Upper lobe of right lung (tissue), 1 donor: ENCODE measurements around the gene PHPT1. TPM values are rescaled to one million over a fixed set of nuclear protein-coding genes. Genes with fewer than 3 reads are reported as not detected.
"Not testable (repeated sequence)": the region's sequence is repeated elsewhere in the genome, so short reads cannot be mapped to it uniquely, and the experiment has no call there.

Experiments used
- ATAC-seq: fragments of 200-7000 bp; cut with Tn5 transposase; one replicate; pipeline ENCODE4 v1.9.1; 2020; ENCODE audit warnings: mild to moderate bottlenecking, moderate library complexity
- DNase-seq: peaks from one replicate; pipeline ENCODE4 v3.0.0-alpha.2; 2020
- H3K27ac ChIP-seq: fragments of 200-600 bp; one replicate; pipeline ENCODE4 v1.8.0; 2022
- H3K27me3 ChIP-seq: fragments of 200-600 bp; one replicate; pipeline ENCODE4 v1.8.0; 2022; ENCODE audit warnings: mild to moderate bottlenecking
- H3K36me3 ChIP-seq: fragments of 200-600 bp; one replicate; pipeline ENCODE4 v1.8.0; 2022
- H3K4me1 ChIP-seq: fragments of 200-600 bp; one replicate; pipeline ENCODE4 v1.8.0; 2022
- H3K4me3 ChIP-seq: fragments of 200-600 bp; one replicate; pipeline ENCODE4 v1.8.0; 2022; ENCODE audit warnings: mild to moderate bottlenecking
- H3K9me3 ChIP-seq: fragments of 200-600 bp; one replicate; pipeline ENCODE4 v1.8.0; 2022
- intact Hi-C: fragments of 100-400 bp; cut with DNase I; formaldehyde crosslinking; loops from one replicate; pipeline ENCODE4 v1.11.0; 2022
- total RNA-seq: library from RNA; stranded (reverse); fragmentation: NEBNext Ultra II Directional; extraction: Animal tissue kit (Norgen Biotek cat#: 25700); gene quantifications from one replicate; pipeline ENCODE4 v1.2.1, GENCODE V29; 2021
- TF ChIP-seq, protein P1 (sequence below): fragments of 200-600 bp; IDR thresholded peaks from one replicate; pipeline ENCODE4 v1.8.0; 2022; ENCODE audit warnings: antibody characterized with exemption
- donor health status: DM: no; HTN: yes; CAD: no; lungs with severe emphysema.

The PHPT1 gene
- total RNA-seq, 1 donor from 2014 or later, result 82.1 TPM

GRCh38 chr9:136876476-136876875 is 27.3 kb downstream of the PHPT1 start:
- no peak for ATAC-seq
- TF ChIP-seq, protein P1, sequence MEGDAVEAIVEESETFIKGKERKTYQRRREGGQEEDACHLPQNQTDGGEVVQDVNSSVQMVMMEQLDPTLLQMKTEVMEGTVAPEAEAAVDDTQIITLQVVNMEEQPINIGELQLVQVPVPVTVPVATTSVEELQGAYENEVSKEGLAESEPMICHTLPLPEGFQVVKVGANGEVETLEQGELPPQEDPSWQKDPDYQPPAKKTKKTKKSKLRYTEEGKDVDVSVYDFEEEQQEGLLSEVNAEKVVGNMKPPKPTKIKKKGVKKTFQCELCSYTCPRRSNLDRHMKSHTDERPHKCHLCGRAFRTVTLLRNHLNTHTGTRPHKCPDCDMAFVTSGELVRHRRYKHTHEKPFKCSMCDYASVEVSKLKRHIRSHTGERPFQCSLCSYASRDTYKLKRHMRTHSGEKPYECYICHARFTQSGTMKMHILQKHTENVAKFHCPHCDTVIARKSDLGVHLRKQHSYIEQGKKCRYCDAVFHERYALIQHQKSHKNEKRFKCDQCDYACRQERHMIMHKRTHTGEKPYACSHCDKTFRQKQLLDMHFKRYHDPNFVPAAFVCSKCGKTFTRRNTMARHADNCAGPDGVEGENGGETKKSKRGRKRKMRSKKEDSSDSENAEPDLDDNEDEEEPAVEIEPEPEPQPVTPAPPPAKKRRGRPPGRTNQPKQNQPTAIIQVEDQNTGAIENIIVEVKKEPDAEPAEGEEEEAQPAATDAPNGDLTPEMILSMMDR, result no peak
- intact Hi-C loops, result no loop called here
- Histone ChIP-seq H3K27me3 (no peaks in the 10 kb centered on the region), H3K4me1 (peaks cover 3% of the 10 kb centered on the region), H3K27ac (no peak overlapping the region), H3K4me3 (no peak overlapping the region), H3K36me3 (no peaks in the 10 kb centered on the region), H3K9me3 (no peaks in the 10 kb centered on the region)
- no peak for DNase-seq

DNA sequence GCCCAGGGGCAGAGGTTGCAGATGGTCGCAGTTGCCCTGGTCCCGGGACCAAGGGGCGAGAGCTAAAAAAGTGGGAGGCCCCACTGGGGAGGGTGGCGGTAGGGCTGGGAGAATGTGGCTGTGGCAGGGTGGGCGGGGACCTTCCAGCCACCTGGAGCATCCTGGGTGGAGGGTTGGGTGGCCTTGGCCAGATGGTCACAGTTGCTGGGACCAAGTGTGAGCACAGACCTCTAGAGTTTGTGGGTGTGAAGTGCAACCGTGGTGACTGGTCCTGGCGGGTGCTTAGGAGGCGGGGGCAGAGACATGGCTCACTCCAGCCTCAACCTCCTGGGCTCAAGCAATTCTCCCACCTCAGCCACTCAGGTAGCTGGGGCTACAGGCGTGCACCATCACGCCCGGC is 31.4 kb downstream of the PHPT1 start:
- Histone ChIP-seq H3K4me1 (peaks cover 23% of the 10 kb centered on the region), H3K9me3 (no peaks in the 10 kb centered on the region), H3K27ac (no peak overlapping the region), H3K27me3 (no peaks in the 10 kb centered on the region), H3K36me3 (no peaks in the 10 kb centered on the region), H3K4me3 (no peak overlapping the region)
- DNase-seq (no peak), ATAC-seq (no peak)
- TF ChIP-seq, protein P1, result no peak
- intact Hi-C loops, result no loop called here

- no peaks in the 10 kb centered on the region for H3K36me3 ChIP-seq
- TF ChIP-seq, protein P1, result no peak
- intact Hi-C loops, result no loop called here
- no peak for DNase-seq
- H3K27me3 ChIP-seq, result no peaks in the 10 kb centered on the region
- peak overlapping the region; percentile 43 for H3K27ac ChIP-seq
- H3K4me1 ChIP-seq, result peaks cover 24% of the 10 kb centered on the region
- no peaks in the 10 kb centered on the region for H3K9me3 ChIP-seq
- H3K4me3 ChIP-seq, result no peak overlapping the region
- peak; percentile 4 for ATAC-seq
Observed at GRCh38 chr9:136881691-136882108, 32.5 kb downstream of the PHPT1 start.

- H3K36me3 ChIP-seq, result no peaks in the 10 kb centered on the region
- H3K4me1 ChIP-seq, result peaks cover 27% of the 10 kb centered on the region
- ATAC-seq, result peak; percentile 24
- TF ChIP-seq, protein P1, result no peak
- peak overlapping the region; percentile 11 for H3K4me3 ChIP-seq
- no peak for DNase-seq
- H3K27ac ChIP-seq, result peak overlapping the region; percentile 43
- H3K9me3 ChIP-seq, result no peaks in the 10 kb centered on the region
- H3K27me3 ChIP-seq, result no peaks in the 10 kb centered on the region
- intact Hi-C loops, result no loop called here
Observed at GRCh38 chr9:136882109-136882946, 33.1 kb downstream of the PHPT1 start.

DNA sequence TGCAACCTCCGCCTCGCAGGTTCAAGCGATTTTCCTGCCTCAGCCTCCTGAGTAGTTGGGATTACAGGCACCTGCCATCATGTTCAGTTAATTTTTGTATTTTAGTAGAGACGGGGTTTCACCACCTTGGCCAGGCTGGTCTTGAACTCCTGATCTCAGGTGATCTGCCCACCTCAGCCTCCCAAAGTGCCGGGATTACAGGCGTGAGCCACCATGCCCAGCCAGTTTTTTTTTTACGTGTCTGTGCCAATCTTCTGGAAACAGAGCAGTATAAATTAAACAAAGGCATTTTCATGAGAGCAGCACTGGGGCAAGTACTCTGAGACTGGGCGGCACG is 33.7 kb downstream of the PHPT1 start:
- DNase-seq, H3K9me3 ChIP-seq, H3K4me3 ChIP-seq, H3K27me3 ChIP-seq, intact Hi-C loops, H3K36me3 ChIP-seq, H3K27ac ChIP-seq, ATAC-seq: not testable (repeated sequence)
- H3K4me1 ChIP-seq, result peaks cover 33% of the 10 kb centered on the region

- peaks cover 33% of the 10 kb centered on the region for H3K4me1 ChIP-seq
- H3K27ac ChIP-seq, ATAC-seq, intact Hi-C loops, H3K4me3 ChIP-seq, H3K9me3 ChIP-seq, H3K36me3 ChIP-seq, H3K27me3 ChIP-seq, DNase-seq: not testable (repeated sequence)
Observed at GRCh38 chr9:136883670-136884069, 34.5 kb downstream of the PHPT1 start.
